GM23248 (cell line): ENCODE results near the gene NCOA5.

Experiments
- EZH2 ChIP-seq: fragments of 200-600 bp; sonication (generic); IDR thresholded peaks from 2 replicates; pipeline ENCODE4 v1.6.1; 2018; ENCODE audit warnings: antibody characterized with exemption, mild to moderate bottlenecking; ENCODE audit not compliant: insufficient read depth, poor library complexity, severe bottlenecking
- EZH2phosphoT487 ChIP-seq: fragments of 200-600 bp; sonication (generic); IDR thresholded peaks from 2 replicates; pipeline ENCODE4 v1.6.1; 2018; ENCODE audit warnings: antibody characterized with exemption, moderate library complexity, mild to moderate bottlenecking, low read depth; ENCODE audit not compliant: insufficient read depth

- TF ChIP-seq EZH2phosphoT487 (no peak), EZH2 (no peak)
Measured at GRCh38 chr20:46055269-46055668, 34.5 kb downstream of the NCOA5 start.
